ENCODE measurements around the gene POLR2I. TPM values are rescaled to one million over a fixed set of nuclear protein-coding genes. Genes with fewer than 3 reads are reported as not detected.

Gene POLR2I
- total RNA-seq, 2 experiments from 2014 or later: 68.4 to 76.5 TPM

GRCh38 chr19:36099166-36099785 is 15.4 kb downstream of the POLR2I start:
- Mint-ChIP-seq H3K27ac (no peak overlapping the region), H3K4me3 (no peak overlapping the region), H3K36me3 (ENCODE audit: low read depth) (peaks cover 25% of the 10 kb centered on the region), H3K9me3 (no peaks in the 10 kb centered on the region), H3K27me3 (no peaks in the 10 kb centered on the region), H3K4me1 (ENCODE audit: low read depth) (no peaks in the 10 kb centered on the region)
- TF ChIP-seq CTCF (IDR thresholded peaks at IDR 0.05): no peak
- intact Hi-C loops (cut with micrococcal nuclease): no loop called here
- DNase-seq (no peak), ATAC-seq (no peak)
- ChIA-PET POLR2A (interaction anchor here (0.6 to 1.0 kb wide), 2 partner anchors 8 to 116 kb away, joined by 3 read pairs; no protein-coding TSS in a partner anchor), CTCF (no interaction called here)

- peaks cover 17% of the 10 kb centered on the region for H3K4me1 Mint-ChIP-seq (ENCODE audit: low read depth)
- CTCF ChIA-PET: no interaction called here
- no peaks in the 10 kb centered on the region for H3K27me3 Mint-ChIP-seq
- H3K4me3 Mint-ChIP-seq: no peak overlapping the region
- intact Hi-C loops (cut with micrococcal nuclease): no loop called here
- H3K27ac Mint-ChIP-seq: no peak overlapping the region
- no peaks in the 10 kb centered on the region for H3K9me3 Mint-ChIP-seq
- H3K36me3 Mint-ChIP-seq (ENCODE audit: low read depth): peaks cover 31% of the 10 kb centered on the region
- no peak for TF ChIP-seq CTCF (IDR thresholded peaks at IDR 0.05)
- no peak for ATAC-seq
- POLR2A ChIA-PET: interaction anchor here (1.8 kb wide), 1 partner anchor 10 kb away, joined by 4 read pairs; no protein-coding TSS in a partner anchor
- DNase-seq: no peak
These were observed 17.6 kb downstream of the POLR2I start for GRCh38 chr19:36097036-36097435.

GRCh38 chr19:36093687-36094086 is 21.0 kb downstream of the POLR2I start:
- H3K27me3 Mint-ChIP-seq: no peaks in the 10 kb centered on the region
- no peaks in the 10 kb centered on the region for H3K9me3 Mint-ChIP-seq
- H3K4me3 Mint-ChIP-seq: no peak overlapping the region
- peak overlapping the region; percentile 81 for H3K27ac Mint-ChIP-seq
- no peak for TF ChIP-seq CTCF (IDR thresholded peaks at IDR 0.05)
- ATAC-seq (no peak), DNase-seq (no peak)
- ChIA-PET CTCF (interaction anchor here (1.2 to 1.3 kb wide), 2 partner anchors 14 to 33 kb away, joined by 3 to 4 read pairs; no protein-coding TSS in a partner anchor), POLR2A (interaction anchor here (1.3 to 1.7 kb wide), 2 partner anchors 10 to 21 kb away, joined by 5 to 6 read pairs; partner anchors contain the start of gene POLR2I)
- H3K36me3 Mint-ChIP-seq (ENCODE audit: low read depth): peaks cover 46% of the 10 kb centered on the region
- H3K4me1 Mint-ChIP-seq (ENCODE audit: low read depth): peaks cover 20% of the 10 kb centered on the region
- intact Hi-C loops (cut with micrococcal nuclease): no loop called here

- no peak for TF ChIP-seq CTCF (IDR thresholded peaks at IDR 0.05)
- Mint-ChIP-seq H3K27ac (peak overlapping the region; percentile 81), H3K9me3 (no peaks in the 10 kb centered on the region), H3K4me3 (no peak overlapping the region), H3K4me1 (ENCODE audit: low read depth) (peaks cover 20% of the 10 kb centered on the region), H3K36me3 (ENCODE audit: low read depth) (peaks cover 45% of the 10 kb centered on the region), H3K27me3 (no peaks in the 10 kb centered on the region)
- CTCF ChIA-PET: interaction anchor here (1.3 kb wide), 1 partner anchor 32 kb away, joined by 4 read pairs; no protein-coding TSS in a partner anchor
- ATAC-seq (peak; percentile 91), DNase-seq (peak; percentile 64)
- intact Hi-C loops (cut with micrococcal nuclease): no loop called here
- POLR2A ChIA-PET: interaction anchor here (0.6 to 1.7 kb wide), 3 partner anchors 11 to 76 kb away, joined by 3 to 6 read pairs (median 5); partner anchors contain the start of gene POLR2I
These were observed 21.5 kb downstream of the POLR2I start for GRCh38 chr19:36093146-36093662.

GRCh38 chr19:36092566-36092965 is 22.1 kb downstream of the POLR2I start:
- peak; percentile 6 for ATAC-seq
- POLR2A ChIA-PET: no interaction called here
- CTCF ChIA-PET: no interaction called here
- Mint-ChIP-seq H3K36me3 (ENCODE audit: low read depth) (peaks cover 49% of the 10 kb centered on the region), H3K27me3 (no peaks in the 10 kb centered on the region), H3K27ac (peak overlapping the region; percentile 81), H3K4me1 (ENCODE audit: low read depth) (peaks cover 20% of the 10 kb centered on the region), H3K4me3 (no peak overlapping the region), H3K9me3 (no peaks in the 10 kb centered on the region)
- TF ChIP-seq CTCF (IDR thresholded peaks at IDR 0.05): no peak
- intact Hi-C loops (cut with micrococcal nuclease): no loop called here
- DNase-seq: no peak

Data from activated CD8-positive, alpha-beta T cell treated with anti-CD3 and anti-CD28 coated beads for 36 hours (primary cell).